GM12891 (cell line): ENCODE measurements around the gene SLC38A3.

ENCODE experiments used
- POLR2A ChIP-seq: IDR thresholded peaks from 2 replicates; pipeline ENCODE4 v1.6.1; 2011; ENCODE audit warnings: low read depth, low read length, control low read depth
- POLR2AphosphoS5 ChIP-seq: IDR thresholded peaks from 2 replicates; pipeline ENCODE4 v1.6.1; 2011; ENCODE audit warnings: low read depth, low read length, control low read depth
- SPI1 ChIP-seq: IDR thresholded peaks from 2 replicates; pipeline ENCODE4 v1.6.1; 2011; ENCODE audit warnings: low read depth, low read length, control low read depth

DNA sequence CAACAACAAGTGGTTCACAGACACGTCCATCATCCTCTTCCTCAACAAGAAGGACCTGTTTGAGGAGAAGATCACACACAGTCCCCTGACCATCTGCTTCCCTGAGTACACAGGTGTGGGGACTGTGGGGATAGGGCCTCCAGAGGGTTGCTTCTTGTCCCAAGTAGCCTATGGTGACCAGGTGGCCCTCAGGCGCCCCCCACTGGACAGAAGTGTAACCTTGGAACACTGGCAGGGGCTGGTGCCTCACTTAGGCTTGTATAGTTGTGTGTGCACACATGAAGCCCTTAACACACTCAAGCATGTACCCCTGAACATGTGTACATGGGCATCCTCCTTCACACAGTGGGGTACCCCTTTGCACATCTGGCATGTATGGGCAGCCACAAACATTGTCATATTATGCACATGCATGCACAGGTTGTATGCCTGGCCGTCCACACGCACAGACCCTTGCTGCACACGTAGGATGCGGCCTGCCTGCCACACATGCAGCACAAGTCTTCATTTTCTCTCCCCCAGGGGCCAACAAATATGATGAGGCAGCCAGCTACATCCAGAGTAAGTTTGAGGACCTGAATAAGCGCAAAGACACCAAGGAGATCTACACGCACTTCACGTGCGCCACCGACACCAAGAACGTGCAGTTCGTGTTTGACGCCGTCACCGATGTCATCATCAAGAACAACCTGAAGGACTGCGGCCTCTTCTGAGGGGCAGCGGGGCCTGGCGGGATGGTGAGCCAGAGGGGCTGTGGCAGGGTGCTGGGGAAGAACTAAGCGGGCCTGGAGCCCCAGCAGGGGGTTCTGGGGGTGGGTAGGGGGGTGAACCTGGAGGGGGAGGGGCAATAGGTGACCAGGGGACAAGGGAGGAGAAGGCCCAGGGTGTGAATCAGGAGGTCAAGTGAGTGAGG is 52.2 kb downstream of the SLC38A3 start:
- TF ChIP-seq POLR2AphosphoS5 (no peak), POLR2A (no peak), SPI1 (no peak)
